HG03097 (cell line): ENCODE data around the gene TINAG.

Experiments
- ATAC-seq: cut with Tn5 transposase; IDR thresholded peaks from one replicate; pipeline ENCODE4 v1.9.1; 2021; ENCODE audit not compliant: unreplicated experiment, low FRiP score

Gene TINAG, protein sequence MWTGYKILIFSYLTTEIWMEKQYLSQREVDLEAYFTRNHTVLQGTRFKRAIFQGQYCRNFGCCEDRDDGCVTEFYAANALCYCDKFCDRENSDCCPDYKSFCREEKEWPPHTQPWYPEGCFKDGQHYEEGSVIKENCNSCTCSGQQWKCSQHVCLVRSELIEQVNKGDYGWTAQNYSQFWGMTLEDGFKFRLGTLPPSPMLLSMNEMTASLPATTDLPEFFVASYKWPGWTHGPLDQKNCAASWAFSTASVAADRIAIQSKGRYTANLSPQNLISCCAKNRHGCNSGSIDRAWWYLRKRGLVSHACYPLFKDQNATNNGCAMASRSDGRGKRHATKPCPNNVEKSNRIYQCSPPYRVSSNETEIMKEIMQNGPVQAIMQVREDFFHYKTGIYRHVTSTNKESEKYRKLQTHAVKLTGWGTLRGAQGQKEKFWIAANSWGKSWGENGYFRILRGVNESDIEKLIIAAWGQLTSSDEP

DNA sequence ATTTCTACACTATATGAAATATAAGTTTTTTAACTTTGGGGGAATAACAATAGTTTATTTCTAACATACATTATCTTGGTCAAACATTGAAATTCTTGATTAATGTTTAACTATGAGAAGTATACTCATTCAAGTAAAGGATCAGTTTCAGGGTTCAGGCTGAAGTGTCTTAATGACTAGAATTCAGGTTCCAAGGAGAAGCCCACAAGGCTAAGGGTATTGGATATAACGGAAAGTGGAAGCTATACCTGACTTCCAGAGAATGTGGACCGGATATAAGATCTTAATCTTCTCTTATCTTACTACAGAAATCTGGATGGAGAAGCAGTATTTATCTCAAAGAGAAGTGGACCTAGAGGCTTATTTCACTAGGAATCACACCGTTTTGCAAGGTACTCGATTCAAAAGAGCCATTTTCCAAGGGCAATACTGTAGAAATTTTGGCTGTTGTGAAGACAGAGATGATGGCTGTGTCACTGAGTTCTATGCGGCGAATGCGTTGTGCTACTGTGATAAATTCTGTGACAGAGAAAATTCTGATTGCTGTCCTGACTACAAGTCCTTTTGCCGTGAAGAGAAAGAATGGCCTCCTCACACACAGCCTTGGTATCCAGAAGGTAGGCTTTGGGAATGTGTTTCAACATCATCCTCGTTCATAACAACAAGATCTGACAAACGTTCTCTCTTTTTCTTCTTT, at the start of gene TINAG:
TSS of gene TINAG (plus strand) at position 153 of the 697 bp plus-strand sequence. CDS start at position 263, 110 bp downstream.
- peak; percentile 45 for ATAC-seq

GRCh38 chr6:54260025-54260424, 48.2 kb upstream of the TINAG start:
- no peak for ATAC-seq

DNA sequence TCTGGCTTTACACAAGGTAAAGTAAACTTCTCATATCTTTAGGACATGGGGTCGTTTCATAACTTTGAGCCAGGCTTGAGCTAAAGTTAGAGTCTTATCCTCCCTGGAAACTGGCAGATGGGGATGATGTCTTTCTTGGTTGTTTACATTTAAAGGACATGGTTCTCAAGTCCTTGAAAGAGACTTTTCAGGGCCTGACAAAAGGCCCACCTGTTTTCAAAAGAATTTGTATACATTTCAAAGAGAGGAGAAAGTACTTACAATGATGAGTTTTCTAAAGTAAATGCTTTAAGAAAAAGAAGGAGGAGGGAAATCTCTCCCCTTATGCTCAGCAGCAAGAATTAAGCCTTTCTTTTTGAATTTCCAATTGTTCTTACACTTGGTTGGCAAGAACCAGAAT, 45.7 kb upstream of the TINAG start:
- no peak for ATAC-seq

DNA sequence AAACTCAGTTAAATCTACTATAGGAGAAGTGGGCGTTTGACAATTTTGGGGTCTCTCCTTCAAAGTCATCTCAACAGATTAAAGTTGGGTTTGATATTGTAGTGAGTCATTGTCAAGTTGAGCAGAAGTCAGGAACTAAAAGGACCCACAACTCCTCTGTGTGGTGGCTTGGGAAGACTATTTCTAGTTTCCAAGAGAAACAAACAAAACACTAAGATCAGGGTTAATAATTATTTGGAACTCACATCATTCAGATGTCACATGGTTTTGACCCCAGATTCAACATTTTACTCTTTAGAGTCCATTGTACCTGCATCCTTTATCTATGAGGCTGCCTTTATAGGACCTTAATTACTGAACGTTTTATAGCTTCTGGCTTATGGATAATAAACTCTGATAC, 45.3 kb upstream of the TINAG start:
- no peak for ATAC-seq

DNA sequence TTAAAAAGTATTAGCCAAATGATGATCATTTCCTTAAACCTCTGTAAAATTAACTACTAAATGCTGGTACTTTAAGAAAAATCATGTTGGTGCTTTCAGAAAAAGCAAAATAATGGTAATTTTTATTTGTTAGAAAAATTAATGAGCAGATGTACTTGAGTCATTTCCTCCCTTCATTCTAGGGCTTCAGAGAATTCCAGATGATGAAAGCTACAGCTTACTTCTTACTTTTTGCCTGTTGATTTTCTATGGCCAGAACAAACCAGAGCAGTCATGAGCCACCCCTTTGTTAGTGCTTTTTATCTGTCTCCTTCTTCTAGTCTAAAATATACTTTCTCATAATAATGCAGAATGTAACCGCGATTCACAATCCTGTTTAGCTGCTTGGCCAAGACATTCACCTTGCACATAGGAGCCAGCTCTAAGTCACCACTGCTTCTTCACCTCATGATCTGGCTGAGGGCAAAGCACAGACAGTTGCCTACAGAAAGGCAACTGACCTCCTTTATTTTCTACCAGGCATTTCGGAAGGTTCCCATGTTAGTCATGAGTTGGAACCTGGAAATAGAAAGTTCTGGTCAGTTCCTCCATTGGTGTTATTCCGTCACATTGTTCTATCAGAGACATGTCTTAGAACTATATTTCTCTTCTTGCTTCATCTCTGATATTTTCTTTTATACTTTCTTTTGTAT, 43.5 kb upstream of the TINAG start:
- ATAC-seq, result no peak

- no peak for ATAC-seq
Measured at GRCh38 chr6:54266400-54266923, 41.8 kb upstream of the TINAG start.

- ATAC-seq, result no peak
Measured at GRCh38 chr6:54267798-54268197, 40.4 kb upstream of the TINAG start.

DNA sequence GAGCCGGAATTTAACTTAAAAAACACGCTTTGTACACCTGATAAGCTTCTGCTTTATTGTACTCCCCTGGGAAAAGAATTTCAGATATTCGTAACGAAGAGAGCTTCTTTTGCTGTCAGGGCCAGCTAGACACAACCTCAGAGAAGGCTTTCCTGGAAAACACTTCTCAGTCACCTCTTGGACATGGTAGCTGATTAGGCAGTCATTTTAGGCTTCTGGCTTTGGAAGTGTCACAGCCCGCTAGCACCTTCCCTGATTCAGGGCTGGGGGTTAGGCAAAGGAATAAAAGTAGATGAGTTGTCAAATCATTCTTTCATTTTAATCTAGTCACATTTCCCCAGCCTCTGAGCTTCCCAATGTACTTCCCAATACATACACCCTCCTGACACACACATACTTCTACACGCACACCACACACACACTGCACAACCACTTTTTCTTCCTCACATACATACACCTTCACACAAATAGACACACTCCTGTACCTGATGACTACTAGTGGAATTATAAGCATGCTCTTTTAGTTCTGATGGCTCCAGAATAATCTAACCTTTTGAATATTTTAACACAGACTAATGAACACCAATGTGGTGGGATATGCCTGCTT, 34.9 kb upstream of the TINAG start:
- no peak for ATAC-seq

GRCh38 chr6:54274383-54274782, 33.9 kb upstream of the TINAG start:
- no peak for ATAC-seq

DNA sequence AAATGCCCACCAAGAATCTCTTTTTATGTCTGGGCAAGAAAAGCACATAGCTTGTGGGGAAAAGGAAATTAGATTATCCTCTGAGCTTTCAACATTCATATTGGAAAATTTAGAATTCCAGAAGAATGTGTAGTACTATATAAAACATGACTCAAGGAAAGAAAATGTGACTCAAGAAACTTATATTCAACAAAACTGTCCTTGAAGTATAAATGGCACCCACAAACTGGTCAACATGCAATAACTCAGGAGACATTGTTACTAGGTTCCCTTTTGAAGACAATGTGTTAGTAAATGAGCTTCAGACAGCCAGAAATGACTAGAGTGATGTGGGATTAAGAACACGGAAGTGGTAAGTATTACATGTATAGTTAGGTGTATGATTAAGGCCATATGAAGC, 26.1 kb upstream of the TINAG start:
- no peak for ATAC-seq

DNA sequence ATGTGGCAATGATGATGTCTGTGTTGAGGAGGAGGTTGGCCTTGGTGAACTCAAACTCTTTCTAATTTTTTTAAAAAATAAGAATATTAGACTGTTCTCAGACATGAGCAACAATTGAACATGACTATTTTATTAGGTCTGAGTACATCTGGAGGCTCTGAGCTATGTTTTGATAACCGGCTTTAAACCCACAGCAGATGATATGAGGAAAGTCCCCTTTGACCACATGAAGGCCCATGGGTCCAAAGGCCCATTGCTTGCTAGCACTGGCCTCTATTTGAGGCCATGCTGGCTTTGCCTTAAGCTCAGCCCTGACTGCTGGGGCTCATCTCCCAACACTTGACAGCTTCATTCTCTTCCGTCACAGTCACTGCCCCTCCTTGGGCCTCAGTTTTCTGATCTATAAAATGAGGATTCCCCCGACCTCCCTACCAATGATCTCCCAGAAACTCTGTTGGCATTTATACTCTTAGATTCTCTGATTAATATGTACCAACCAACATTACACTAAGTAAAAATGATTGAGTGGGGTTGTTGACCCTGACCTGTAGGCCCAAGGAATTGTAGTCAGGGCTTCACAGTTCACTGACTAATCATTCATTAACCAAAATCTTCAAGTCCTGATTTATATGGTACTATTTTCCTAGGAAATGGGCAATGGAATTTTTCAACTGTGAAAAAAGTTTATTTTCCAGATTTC, 23.9 kb upstream of the TINAG start:
- ATAC-seq, result no peak

- ATAC-seq, result no peak
Measured at GRCh38 chr6:54285595-54285994, 22.6 kb upstream of the TINAG start.

- ATAC-seq, result no peak
Measured at GRCh38 chr6:54286141-54286540, 22.1 kb upstream of the TINAG start.

GRCh38 chr6:54288474-54288873, 19.8 kb upstream of the TINAG start:
- no peak for ATAC-seq

DNA sequence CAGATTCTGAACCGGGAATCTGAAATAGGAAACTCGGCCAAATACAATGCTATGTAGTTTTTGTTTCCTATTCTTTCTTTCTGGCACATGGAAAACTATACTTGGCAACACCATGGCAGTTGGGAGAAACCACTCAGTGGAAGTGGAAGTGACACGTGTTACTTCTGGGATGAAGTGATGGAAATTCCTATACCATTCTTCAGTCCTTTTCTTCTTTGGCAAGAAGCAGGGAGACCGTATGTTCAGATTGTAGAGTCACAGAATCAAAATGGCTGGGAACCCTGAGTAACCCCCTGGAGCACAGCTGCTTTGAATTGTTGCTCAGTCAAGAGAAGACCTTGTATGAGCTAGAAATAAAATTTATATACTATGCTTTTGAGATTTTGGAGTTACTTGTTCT, 18.8 kb upstream of the TINAG start:
- ATAC-seq, result no peak

DNA sequence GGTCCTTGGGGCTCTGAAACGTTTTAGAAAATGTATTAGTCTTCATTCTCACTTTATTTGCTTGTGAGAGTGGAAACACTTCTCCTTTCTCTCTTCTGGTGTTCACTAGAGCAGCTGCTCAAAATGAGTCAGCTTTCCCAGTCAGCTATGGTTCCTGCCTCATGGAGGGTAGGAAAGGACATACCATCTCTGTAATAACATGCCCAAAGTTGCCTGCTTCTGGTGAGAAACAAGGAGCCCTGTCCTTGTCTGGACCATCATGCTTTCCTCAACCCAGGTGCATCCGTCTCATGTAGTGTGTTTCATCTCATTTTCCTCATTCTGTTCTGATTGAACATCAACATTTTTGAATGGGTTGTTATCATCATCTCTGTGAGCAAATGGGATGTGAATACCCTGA, 17.1 kb upstream of the TINAG start:
- ATAC-seq, result peak; percentile 70

GRCh38 chr6:54291738-54292137, 16.5 kb upstream of the TINAG start:
- ATAC-seq, result peak; percentile 85

DNA sequence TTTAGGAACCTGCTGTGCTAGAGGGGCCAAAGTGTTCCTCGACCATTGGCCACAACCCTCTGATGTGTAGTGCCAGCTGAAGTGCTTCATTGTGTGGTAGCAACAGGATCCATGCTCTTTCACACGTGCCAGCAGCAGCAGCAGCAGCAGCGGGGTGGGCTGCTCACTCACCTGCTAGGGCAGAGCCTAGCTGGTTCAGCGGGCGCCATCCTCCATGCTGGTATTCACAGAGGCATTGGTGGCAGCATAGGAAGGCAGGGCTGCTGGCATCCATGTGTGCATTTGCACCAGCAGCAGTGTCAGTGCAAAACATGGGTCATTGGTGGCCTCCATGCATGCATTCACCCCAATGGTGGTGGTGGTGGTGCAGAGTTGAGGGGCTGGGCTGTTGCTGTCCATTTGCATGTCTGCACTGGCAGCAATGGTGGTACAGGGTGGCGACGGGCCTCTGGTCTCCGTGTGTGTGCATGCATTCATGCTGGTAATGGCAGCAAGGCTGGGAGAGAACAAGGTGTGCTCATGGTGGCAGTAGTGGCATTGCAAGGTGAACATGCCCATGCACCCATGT, 13.2 kb upstream of the TINAG start:
- no peak for ATAC-seq

- no peak for ATAC-seq
Measured at GRCh38 chr6:54299542-54300269, 8.5 kb upstream of the TINAG start.
